ENCODE measurements around the gene ACRV1.
"Not testable (repeated sequence)": the region's sequence is repeated elsewhere in the genome, so short reads cannot be mapped to it uniquely, and the experiment has no call there.

The ACRV1 gene, protein sequence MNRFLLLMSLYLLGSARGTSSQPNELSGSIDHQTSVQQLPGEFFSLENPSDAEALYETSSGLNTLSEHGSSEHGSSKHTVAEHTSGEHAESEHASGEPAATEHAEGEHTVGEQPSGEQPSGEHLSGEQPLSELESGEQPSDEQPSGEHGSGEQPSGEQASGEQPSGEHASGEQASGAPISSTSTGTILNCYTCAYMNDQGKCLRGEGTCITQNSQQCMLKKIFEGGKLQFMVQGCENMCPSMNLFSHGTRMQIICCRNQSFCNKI

DNA sequence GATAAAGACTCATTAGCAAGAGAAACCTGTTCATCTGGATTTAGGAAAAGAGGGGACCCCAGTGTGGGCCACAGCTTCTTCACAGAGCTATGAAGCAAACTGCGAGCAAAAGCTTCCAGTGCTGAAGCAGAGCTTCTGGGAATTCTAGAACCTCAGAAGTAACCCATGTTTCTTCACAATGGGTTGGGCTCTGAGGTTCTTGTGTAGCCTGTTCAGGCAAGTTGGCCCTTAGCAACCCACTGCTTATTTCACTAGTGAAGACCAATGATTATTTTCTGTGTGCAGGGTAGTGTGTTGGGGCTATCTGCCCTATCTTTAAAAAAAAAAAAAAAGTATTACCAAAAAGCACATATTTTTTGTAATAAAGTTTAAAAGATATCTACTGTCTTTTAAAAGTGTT, at the start of gene ACRV1:
ACRV1 (minus strand) TSS at position 101 of the 400 bp plus-strand sequence; CDS start at position 34, 67 bp downstream.
- DNase-seq (ENCODE audit: insufficient read length, low spot score): no peak
- FAIRE-seq: no peak

DNA sequence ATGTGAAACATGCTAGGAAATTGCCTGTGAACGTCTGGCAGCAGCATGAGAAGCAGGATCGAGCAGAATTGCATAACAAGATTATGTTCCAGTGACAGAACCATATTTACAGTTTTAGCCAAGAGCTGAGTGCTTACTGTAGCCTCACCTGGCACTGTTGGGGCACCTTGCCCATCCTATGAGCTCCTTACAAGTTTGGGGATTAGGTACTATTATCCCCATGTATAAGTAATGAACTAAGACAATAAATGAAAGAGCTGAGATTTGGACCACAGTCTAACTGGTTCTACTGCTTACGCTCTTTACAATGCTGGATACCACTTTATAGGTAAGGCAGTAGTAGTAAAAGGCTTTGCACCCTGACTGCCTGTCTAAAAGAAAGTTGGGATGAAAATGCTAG, 48.3 kb upstream of the ACRV1 start:
- FAIRE-seq (no peak), DNase-seq (ENCODE audit: insufficient read length, low spot score) (no peak)

DNA sequence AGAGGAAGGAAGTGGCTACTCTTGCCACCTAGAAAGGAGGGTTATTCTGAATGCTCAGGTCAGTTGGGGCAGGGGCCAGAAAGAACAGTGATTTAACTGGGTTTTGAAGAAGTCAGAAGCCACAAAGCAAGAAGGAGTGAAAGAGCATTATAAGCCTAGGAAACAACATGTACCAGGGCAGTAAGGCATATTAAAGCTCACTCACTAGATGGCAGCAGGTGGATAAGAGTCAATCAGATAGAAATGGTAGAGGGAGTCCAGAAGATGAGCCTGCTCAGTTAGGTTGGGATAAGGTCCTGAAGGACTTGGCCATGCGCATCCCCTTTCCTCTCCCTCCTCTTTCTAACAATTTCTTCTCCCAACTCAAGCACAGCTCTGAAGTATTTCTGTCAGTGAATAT, 43.5 kb upstream of the ACRV1 start:
- DNase-seq (ENCODE audit: insufficient read length, low spot score) (no peak), FAIRE-seq (no peak)

DNA sequence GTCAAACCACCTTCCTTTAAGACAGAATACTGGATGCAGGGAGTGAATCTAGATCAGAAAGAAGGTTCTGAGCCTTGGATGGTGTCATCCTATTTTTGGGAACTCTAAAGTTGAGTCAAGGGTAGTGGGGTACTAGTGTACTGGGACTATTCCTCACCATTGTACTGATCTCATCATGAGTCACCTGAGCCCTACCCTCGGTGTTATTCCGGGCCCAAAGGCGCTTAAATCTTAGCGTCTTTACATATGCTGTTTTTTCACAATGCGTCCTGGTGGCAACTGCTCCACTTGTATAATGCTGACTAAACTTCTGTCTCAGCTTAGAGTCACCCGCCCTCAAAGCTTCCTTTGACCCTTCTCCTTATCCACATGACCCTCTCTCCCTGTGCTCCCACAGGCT, 40.1 kb upstream of the ACRV1 start:
- DNase-seq (ENCODE audit: insufficient read length, low spot score): no peak

DNA sequence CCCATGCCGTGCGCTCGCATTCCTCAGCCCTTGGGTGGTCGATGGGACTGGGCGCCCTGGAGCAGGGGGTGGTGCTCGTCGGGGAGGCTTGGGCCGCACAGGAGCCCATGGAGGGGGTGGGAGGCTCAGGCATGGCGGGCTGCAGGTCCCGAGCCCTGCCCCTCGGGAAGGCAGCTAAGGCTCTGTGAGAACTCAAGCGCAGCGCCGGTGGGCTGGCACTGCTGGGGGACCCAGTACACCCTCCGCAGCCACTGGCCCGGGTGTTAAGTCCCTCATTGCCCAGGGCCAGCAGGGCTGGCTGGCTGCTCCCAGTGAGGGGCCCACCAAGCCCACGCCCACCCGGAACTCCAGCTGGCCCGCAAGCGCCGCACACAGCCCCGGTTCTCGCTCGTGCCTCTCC, 24.0 kb upstream of the ACRV1 start:
- not testable (repeated sequence) for FAIRE-seq; DNase-seq (ENCODE audit: insufficient read length, low spot score)

More for the DNA sequence above, 40.1 kb upstream of the ACRV1 start:
- no peak for FAIRE-seq

DNA sequence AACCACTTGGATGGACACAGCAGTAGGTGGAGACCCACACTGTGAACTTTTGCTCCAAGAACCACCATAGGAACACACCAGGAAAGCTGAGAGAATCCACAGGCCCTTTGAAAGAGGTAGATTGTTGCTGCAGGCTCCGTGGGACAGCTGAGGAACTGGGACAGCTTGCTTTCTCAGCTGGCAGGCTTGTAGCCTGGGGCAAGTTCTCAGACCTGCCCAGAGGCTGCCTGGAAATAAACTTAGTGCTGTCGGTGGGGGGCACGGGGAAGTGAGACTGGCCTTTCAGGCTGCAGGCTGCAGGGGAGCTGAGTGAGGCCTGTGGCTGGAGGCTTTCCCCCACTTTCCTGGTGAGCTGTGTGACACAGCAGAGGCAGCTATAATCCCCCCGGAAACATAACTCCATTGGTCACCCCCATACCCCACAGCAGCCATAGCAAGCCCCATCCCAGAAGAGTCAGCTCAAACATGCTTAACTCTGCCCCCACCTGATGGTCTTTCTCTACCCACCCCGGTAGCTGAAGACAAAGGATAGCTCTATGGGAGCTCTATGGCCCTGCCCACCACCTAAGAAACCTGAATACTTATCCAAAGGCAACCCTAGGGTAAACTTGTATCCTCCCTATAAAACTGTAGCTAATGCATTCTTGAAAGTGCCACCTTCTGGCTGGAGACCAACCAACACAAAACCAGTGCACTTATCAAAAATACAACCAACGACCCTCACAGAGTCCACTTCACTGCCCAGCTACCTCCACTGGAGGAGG, 21.4 kb upstream of the ACRV1 start:
- DNase-seq (ENCODE audit: insufficient read length, low spot score): no peak
- no peak for FAIRE-seq

DNA sequence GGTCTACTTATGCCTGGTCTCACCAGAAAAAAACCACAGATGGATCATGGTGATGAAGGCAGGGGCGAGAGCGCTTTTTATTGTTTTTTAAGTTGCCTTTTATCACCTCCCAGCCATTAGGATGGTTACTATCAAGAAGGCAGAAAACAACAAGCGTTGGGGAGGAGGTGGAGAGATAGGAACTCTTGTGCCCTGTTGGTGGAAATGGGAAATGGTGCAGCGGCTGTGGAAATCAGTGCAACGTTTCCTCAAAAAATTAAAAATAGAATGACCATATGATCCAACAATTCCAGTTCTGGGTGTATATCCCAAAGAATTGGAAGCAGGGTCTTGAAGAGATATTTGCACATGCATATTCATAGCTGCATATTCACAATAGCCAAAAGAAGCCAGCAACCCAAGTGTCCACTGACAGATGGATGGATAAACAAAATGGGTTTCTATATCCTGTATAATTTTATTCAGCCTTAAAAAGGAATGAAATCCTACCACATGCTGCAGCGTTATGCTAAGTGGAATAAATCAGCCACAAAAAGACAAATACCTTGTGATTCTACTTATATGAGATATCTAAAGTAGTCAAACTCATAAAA, 20.5 kb upstream of the ACRV1 start:
- DNase-seq (ENCODE audit: insufficient read length, low spot score) (no peak), FAIRE-seq (no peak)

DNA sequence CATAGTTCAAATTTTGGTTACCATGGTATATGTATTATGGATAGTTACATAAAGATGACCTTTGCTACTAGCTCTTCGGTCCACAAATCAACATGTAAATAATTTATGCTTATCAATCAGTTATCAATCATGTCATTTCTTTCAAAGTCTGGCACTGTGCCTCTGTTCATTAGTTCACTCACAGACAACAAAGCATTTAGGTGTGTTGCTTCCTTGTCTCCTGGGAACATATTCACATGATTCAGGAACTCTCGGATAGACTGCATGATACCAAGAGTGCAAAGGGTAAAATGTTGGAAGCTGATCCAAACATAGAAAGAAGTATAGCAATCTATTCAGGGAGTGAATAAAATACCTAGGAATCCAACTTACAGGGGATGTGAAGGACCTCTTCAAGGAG, 14.3 kb upstream of the ACRV1 start:
- FAIRE-seq (no peak), DNase-seq (ENCODE audit: insufficient read length, low spot score) (no peak)

DNA sequence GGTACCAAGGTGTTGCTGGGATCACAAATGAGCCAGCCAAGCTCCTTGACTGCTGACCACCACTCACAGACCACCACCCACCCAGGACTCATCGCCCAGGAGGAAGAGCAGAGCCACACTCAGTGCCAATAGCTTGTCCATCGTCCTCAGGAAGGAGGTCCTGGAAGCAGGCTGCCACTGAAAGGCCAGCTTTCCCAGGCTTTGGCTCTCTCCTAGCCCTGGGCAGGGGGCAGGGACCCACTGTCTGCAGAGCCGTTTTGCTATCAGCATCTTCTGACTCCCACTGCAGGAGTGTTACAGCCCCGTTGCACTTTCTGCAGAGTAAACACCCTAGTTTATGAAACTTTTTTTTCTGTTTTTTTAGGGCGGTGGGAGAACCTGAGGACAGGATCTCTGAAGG, 12.2 kb upstream of the ACRV1 start:
- no peak for FAIRE-seq
- no peak for DNase-seq (ENCODE audit: insufficient read length, low spot score)

DNA sequence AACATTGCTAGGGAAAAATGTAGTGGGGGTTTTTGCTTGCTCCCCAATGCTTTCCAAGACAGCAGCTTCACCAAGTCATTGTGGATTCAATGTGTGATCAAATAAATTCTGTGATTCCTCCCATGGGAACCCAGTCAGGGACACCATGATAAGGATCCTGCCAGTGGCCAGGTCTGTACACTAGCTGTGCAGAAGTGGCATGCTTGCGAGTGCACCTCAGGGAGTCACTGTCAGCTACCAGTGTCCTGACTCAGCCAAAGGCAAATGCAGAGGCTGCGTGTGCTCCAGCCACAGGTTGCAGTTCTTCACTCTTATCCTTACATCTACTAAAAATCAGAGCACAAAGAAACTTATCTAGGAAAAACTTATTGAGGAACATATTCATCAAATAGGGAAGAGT, 9.4 kb upstream of the ACRV1 start:
- FAIRE-seq: no peak

DNA sequence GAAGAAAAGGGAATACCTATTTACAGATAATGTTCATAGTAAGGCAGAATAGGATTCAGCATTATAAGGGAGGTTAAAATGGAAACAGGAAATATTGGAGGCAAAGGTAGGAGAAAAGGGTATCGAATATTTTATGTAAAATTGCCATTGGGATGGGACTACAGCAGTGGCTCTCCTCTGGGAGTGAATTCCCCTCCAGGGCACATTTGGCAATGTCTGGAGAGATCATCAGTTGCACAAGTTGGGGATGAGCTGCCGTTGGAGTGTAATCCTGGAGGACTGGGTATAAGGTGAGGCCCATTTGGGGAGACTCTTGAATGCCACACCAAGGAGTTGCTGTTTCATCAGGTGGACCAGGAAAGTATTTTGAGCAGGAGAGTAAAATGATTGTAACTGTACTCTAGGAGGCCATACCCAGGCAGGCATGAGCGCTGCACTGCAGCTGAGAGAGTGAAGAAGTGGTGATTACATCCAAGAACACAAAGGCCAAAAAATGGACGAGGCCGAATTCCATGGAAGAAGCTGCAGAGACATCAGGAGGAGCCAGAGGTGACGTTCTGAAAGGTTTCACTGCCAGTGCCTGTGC, 8.7 kb upstream of the ACRV1 start:
- DNase-seq (ENCODE audit: insufficient read length, low spot score) (no peak), FAIRE-seq (no peak)

More for the DNA sequence above, 9.4 kb upstream of the ACRV1 start:
- DNase-seq (ENCODE audit: insufficient read length, low spot score): no peak

DNA sequence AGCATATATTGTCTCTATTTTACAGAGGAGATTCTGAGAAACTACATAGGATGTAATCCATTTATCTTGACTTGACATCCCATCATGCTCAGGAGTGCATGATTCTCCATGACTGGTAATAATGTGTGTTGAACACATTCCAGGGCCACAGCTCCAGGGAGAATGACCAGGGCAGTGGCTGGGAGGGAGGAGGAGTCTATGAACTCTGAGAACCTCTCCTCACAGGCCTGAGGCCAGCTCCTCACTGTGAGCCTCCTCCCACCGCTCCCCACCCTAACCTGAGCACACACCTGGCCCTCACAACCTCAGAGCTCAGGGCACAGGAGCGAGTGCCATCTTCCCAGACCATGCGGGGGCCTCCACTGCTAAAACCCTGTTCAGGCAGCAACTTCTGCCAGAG, 8.0 kb upstream of the ACRV1 start:
- FAIRE-seq (no peak), DNase-seq (ENCODE audit: insufficient read length, low spot score) (no peak)

DNA sequence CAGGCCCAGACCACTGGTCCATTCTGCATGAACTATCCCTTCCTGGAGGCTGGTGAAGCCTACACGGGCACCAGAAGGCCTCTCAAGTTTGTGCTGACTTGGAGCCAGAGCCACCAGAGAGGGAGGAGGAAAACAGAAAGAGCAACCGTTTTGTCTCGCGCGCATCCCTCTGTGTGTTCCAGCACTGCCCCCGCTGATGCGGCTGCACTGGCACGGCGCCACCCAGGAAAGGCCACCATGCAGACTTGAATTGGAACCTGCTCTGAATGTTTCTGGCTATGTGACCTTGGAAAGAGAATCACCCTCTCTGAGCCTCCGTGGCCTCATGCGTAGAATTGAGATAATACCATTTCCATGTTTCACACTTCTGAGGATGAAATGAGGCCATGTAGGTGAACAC, 7.4 kb upstream of the ACRV1 start:
- DNase-seq (ENCODE audit: insufficient read length, low spot score): no peak
- no peak for FAIRE-seq

DNA sequence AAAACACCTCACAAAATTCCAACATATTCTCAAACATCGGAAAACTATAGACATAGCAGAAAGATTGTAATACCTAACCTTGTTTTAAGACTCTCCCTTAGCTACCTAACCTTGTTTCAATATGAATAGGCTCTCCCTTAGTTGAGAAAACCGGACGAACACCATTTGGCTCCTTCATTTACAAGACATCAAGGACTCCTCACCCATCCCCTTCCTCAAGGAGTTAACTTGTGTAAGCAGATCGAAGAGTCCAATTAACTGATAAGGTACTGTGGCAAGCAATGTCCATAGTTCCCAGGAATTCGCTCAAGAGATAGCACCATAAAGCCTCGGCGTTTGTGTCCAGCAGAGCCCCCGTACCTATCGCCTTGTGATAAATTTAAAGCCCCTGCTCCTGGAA, 4.6 kb upstream of the ACRV1 start:
- no peak for DNase-seq (ENCODE audit: insufficient read length, low spot score)
- FAIRE-seq: no peak

DNA sequence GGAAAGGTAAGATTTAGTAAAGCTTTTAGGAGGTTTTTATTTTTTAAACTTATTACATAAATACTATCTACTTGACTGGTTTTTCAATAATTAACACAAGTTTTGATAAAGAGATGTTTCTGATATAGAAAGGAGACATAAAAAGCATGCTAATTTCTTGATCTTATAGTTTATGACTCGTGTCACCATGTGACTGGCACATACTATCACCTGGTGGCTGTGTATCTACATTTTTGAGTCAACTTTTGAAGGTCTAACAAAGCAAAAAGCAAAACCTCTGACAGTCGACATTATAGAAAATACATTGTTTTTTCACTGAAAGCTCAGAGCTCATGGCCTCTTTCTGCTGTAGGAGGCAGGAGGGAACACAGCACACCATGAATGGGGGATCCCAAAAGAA, 810 bp downstream of the ACRV1 start:
- FAIRE-seq (no peak), DNase-seq (ENCODE audit: insufficient read length, low spot score) (no peak)

DNA sequence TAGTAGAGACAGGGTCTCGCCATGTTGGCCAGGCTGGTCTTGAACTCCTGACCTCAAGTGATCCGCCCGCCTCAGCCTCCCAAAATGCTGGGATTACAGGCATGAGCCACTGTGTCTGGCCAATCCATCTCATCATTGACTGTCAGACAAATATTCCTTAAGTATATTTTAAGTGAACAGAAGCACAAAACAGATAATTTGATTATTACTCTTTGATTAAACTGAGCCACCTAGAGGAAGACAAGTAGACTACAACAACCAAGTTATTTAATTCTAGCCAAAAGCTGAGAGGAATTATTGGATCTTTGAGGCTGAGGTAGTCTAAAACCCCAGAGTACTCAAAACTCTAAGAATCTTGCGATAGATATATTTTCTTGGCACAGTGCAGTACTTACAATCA, 1.2 kb downstream of the ACRV1 start:
- FAIRE-seq: no peak
- no peak for DNase-seq (ENCODE audit: insufficient read length, low spot score)

DNA sequence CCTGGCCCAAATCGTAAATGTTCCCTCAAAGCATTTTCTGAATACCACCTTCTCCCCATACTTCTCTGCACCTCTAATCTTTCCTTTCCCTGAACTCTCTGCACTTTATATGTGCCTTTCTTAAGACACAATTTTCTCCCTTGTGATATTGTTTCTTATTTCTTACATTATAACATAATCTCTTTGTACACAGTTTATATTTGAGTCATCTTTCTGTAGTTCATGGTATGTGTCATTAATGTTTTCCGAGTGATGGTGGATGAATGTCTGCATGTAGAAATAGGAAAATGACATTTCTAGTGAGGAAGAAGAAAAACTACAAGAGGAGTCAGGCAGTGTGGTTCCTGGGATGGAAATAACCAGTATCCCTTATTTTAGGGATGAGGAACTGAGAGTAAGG, 5.5 kb downstream of the ACRV1 start:
- no peak for FAIRE-seq
- no peak for DNase-seq (ENCODE audit: insufficient read length, low spot score)

DNA sequence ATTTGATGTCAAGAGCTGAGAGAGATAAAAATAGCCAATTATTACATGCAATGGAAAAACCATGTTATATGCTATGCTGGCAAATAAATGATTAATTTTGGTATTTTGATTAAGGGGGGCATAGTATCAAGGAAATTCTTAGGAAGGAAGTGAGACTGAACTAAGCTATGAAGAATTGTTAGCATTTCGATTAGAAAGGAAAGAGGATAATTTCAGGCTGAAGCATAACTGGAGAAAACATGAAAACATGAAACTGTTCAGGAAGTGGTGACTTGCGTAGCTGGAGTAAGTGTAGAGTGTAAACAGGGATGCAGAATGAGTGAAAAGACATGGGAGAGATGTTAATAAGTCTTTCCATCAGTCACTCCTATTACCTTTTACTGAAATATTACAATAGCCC, 6.4 kb downstream of the ACRV1 start:
- FAIRE-seq (no peak), DNase-seq (ENCODE audit: insufficient read length, low spot score) (no peak)

DNA sequence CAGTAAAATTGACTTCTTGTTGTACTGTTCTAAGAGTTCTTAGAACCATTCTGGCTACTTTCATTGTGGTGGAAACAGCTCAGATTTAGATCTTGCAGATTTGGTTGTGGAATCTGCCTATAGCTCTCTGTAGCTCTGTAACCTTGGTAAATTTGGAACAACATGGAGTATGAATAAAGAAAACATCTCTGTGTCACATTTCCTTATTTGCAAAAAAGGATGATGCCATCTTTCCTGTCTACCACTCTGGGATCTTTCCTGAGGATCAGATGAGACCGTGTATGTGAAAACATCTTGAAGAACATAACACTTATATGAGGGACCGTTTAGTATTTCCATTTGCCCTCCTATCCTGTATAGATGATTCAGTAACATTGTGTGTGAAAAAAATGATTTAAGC, 9.1 kb downstream of the ACRV1 start:
- DNase-seq (ENCODE audit: insufficient read length, low spot score) (no peak), FAIRE-seq (no peak)

DNA sequence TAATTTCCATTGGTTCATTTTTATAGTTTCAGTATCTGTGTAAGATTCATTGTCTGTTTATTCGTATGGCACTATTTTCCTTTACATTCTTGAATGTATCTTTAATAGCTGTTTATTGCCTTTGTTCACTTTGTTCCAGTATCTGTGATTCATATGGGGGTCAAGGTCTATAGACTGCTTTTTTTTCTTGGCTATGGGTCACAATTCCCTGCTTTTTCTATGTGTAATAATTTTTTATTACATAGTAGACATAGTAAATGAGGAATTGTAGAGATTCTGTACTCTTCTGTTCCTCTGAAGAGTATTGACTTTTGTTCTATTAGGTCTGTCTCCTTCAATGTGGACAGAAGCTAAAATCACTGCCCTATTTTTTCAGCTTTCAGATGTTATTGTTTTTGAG, 10.5 kb downstream of the ACRV1 start:
- DNase-seq (ENCODE audit: insufficient read length, low spot score) (no peak), FAIRE-seq (no peak)

DNA sequence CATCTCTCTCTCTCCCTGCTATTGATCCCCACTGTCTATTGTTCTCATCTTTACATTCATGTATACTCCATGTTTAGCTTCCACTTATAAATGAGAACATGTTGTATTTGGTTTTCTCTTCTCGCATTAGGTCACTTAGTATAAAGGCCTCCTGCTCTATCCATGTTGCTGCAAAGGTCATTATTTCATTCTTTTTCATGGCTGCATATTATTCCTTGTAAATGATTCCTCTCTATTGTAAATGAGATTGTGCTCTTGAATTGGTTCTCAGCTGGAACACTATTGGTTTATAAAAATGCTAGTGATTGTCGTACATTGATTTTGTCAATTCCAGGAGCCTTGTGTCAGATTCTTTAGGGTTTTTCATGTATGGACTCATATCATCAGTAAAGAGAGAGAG, 13.5 kb downstream of the ACRV1 start:
- DNase-seq (ENCODE audit: insufficient read length, low spot score): no peak
- FAIRE-seq: no peak

DNA sequence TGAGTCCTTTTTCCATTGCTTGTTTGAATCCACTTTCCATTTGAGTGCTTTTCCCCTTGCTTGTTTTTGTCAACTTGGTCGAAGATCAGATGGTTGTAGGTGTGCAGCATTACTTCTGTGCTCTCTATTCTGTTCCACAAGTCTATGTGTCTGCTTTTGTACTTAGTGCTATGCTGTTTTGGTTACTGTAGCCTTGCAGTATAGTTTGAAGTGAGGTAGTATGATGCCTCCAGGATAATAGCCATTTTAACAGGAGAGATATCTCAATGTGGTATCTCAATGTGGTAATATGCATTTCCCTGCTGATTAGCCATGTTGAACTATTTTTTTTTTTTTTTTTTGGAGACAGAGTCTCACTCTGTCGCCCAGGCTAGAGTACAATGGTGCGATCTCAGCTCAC, 16.7 kb downstream of the ACRV1 start:
- FAIRE-seq (no peak), DNase-seq (ENCODE audit: insufficient read length, low spot score) (no peak)
